Measurements from ENCODE around the gene ZCCHC14. TPM values are rescaled to one million over a fixed set of nuclear protein-coding genes. Genes with fewer than 3 reads are reported as not detected.

ZCCHC14 gene
- total RNA-seq, 1 donor, result 7.0 TPM

DNA sequence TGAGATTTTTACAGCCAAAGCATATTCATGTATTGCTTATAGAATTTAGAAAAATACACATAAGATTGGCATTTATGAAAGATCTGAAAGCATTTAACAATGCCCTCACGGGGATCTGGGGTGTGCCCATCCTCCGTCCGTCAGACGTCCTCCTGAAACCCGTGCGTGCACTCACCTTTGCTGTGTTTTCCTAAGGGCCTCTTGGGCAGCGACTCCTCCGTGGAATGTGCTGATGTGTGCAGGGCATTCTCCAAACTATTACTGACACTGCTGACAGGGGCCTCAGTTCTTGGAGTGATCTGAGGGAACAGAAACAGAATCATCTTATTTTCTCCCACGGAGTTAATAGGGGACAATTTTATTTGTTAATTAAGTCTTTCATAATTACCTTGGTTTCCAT, 33.0 kb downstream of the ZCCHC14 start:
- no peak for DNase-seq (ENCODE audit: low read depth in 2 of 3, low spot score in 2 of 3)

DNA sequence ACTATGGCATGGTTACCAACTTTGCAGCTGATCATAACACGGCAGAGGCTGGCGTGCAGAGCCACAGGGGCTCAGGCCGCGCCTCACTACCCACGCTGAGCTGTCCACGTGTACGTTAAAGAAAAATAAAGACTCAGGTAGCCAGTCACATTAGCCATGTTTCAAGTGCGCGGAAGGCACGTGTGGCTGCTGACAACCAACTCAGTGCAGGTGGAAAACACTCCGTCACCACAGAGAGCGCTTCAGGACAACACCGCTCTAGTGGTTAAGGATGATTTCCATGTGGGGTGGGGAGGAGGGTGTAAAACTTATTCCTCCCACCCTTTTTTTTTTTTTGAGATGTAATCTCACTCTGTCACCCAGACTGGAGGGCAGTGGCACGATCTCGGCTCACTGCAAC, 33.8 kb downstream of the ZCCHC14 start:
- DNase-seq (ENCODE audit: low read depth in 2 of 3, low spot score in 2 of 3), result no peak

DNA sequence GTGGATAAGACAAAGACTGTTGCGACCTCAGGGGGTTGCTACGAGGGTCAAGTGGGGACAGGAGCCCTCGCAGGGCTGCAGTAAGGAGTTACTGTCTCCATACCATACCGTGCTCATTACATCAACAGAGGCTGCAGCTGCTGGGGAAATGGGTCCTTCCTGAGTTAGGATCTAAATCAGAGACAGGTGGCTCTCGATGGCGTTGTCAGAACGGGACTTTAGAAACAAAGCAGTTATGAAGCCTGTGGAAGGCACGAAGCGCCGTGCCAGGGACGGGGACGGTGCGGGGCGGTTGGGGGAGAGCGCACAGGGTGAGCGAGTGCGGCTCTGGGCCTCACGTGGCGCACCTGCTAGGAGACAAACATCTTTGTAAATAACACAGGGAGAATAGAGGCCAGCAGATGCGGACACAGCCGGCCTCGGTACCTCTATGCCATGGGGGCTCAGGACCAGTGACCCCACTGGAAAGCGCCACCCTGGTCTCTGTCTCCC, 34.4 kb downstream of the ZCCHC14 start:
- DNase-seq (ENCODE audit: low read depth in 2 of 3, low spot score in 2 of 3), result no peak

DNA sequence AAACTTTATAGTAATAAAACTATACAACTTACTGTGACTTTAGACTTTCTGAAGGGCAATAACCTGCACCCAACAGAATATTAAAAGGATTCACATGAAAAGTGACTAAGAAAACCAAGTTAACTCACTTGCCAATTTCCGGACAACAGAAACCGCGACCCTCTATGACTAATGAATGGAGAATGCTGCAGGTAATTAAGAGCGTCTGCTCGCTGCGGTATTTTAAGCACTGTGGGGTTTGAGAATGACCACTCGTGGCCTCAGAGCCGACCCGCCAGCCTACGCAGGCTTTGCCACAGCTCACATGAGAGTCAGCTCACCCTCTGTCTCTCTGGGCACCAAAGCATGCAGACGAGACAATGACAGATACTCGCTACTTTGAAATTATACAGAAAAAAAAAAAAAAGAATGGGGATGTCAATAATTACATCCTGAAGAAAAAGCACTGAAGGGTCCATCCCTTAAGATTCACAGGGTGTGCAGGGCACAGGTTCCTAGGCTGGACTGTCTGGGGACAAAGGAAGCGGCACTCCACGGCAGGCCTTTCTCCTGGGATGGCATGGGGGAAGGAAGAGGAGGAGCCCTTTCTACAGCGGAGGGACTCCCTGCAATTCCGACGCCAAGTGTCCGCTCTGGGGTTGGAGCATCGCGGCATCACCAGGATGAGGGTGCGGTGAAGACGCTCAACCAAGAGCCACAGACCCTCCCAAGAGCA, 35.0 kb downstream of the ZCCHC14 start:
- no peak for DNase-seq (ENCODE audit: low read depth in 2 of 3, low spot score in 2 of 3)

DNA sequence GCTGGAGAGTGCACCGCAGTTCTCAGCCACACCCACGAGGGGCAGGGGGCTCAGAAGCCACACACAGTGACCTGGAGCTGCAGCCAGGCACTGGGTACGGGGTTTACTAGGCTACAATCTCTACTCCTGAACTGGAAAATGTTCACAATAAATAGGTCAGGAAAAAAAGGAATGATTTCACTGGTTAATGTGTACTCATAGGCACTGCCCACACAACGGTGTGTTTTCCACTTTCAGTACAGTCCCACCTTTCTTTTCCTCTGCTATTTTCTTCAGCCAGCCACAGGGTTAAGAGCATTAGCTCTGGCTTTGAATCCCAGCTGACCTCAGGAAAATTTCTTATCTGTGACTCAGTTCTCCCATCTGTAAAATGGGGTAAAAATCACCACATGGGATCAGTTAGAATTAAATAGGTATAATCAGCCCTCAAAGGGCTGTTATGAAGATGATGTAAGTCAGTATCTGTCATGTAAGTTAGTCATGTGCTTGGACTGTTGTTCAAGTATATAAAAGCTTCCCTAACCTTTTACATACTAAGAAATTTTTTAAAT, 35.7 kb downstream of the ZCCHC14 start:
- no peak for DNase-seq (ENCODE audit: low read depth in 2 of 3, low spot score in 2 of 3)

DNA sequence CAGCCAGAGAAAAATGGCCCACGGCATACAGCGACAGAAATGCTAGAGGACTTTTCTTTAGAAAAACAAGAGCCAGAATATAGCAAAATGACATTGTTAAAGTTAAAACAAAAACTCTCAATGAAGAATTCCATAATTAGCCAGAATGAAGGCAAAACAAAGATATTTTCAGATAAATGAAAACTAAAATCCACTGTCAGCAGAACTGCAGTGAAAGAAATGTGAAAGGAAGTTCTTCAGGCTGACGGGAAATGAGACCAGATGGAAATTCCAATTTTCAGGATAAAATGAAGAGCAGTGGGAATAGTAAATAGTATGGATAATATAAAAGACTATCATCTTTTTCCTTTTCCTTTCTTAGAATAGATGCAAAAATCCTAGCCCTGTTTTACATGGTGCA, 38.4 kb downstream of the ZCCHC14 start:
- no peak for DNase-seq (ENCODE audit: low read depth in 2 of 3, low spot score in 2 of 3)

DNA sequence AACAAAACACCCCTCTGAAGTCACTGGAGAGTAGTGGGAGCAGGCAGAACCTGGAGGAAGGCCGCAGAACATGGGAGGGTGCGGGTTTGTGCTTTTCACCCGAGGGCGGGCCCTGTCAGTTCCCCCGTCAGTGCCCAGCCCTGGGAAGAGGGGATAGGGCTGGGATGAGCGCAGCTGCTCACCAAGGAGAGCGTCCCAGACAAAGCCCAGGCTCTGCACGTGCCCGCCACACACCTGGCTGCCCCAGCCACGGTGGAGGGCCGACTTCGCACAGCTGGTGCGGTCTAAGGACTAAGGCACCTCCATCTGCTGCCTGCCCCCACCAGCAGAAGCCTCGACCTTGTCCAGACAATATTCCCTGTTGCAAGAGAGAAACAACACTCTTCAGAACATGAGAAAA, 39.5 kb downstream of the ZCCHC14 start:
- no peak for DNase-seq (ENCODE audit: low read depth in 2 of 3, low spot score in 2 of 3)

DNA sequence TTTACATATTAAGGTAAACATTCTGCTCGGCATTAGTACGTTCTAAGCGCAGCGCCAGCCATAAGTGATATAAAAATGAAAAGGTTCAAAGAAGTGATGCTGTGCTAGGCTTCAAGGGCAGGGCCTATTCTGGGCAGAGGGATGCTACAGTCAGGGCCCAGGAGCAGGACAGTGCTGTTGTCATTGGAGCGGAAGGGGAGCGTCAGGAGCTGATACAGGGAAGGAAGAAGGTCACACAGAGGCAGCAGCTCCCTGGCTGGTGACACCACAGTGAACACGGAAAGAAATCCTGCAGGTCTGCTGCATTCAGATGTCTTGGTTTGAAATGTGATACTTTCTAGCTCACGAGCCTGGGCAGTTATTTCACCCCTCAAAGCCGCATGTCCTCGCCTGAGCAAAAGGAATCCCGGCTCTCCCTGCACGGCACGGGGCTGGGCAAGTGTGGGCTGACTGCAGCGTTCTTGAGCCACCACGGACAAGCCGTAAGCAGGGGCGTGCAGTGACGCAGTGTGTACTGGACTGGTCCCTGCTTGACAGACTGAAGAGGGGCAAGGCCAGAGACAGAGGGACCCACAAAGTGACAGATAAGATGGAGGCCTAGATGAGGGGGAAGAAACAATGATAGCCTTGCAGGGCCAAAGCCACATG, 41.1 kb downstream of the ZCCHC14 start:
- no peak for DNase-seq (ENCODE audit: low read depth in 2 of 3, low spot score in 2 of 3)

DNA sequence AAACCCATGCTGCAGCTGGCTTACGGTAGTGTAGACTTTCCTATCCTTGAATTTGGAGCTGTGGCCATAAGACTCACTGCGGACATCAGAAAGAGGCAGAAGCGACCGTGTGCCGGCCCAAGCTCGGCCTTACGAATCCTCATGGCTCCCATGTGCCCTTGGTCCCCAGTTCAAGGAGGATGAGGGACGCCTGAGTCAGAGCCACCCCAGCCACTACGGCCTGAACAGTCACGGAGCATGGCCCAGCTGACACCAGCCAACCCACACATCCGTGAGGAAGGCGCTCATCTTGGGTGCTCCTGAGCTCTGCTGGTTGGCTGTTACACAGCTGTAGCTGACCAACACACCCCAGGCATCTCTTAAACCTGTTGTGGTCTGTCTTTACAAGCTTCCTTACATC, 44.0 kb downstream of the ZCCHC14 start:
- no peak for DNase-seq (ENCODE audit: low read depth in 2 of 3, low spot score in 2 of 3)

DNA sequence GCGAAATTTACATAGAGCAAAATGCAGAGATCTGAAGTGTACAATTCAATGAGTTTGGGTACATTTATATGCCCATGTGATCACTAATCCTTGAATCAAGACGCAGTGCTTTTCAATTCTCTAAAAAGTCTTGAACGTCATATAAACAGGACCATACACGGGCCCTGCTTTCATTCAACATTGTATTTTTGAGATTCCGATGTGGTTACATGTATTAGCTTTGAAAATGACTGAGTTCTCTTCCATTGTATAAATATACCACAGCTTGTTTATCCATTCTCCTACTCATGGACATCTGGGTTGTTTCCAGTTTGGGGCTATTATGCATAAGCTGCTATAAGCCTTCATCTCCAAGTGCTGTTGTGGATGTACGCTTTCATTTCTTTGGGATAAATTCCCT, 45.5 kb downstream of the ZCCHC14 start:
- DNase-seq (ENCODE audit: low read depth in 2 of 3, low spot score in 2 of 3), result no peak

DNA sequence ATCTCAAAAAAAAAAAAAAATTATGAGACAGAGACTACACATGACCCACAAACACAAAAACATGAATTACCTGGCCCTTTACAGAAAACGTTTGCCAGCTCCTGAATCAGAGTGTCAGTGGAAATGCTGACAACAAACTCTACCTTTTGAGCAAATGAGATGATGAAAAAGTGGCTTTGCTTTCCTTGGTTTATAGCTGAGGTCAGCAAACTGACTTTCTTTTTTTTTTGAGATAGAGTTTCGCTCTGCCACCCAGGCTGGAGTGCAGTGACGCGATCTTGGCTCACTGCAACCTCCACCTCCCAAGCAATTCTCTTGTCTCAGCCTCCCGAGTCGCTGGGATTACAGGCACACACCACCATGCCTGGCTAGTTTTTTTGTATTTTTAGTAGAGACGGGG, 46.3 kb downstream of the ZCCHC14 start:
- no peak for DNase-seq (ENCODE audit: low read depth in 2 of 3, low spot score in 2 of 3)

DNA sequence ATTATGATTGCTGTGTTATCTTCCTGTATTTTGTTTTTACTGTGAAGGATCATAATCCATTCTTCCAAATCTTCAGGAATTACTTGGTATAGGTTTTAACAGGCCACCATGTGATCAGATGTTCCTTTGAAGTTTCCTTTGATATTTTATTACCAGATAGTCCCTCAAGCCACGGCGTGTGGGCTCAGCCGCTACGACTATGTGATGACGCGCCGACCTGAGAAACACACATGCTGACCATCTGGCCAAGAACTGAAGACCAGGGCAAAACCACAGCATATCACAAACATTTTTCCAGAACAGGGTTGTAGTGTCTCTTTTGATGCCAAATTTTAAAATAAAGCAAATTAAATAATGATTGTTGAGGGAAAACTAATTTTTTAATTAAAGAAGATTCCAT, 47.3 kb downstream of the ZCCHC14 start:
- DNase-seq (ENCODE audit: low read depth in 2 of 3, low spot score in 2 of 3), result no peak

DNA sequence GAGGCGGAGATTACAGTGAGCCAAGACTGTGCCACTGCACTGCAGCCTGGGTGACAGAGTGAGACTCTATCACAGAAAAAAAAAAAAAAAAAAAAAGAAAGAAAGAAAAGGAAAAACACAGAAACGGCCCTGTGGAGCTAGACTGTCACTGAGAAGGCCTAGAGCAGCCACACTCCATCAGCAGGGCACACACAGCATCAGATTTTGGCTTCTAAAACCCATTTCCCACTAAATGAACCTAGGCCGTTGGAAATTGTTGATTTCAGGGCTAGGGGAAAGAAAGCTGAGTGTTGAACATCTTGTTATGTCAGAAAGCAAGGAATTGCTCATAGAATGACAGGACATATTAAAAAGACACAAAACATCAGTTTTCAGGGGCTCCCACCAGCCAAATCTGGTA, 48.9 kb downstream of the ZCCHC14 start:
- DNase-seq (ENCODE audit: low read depth in 2 of 3, low spot score in 2 of 3), result no peak

DNA sequence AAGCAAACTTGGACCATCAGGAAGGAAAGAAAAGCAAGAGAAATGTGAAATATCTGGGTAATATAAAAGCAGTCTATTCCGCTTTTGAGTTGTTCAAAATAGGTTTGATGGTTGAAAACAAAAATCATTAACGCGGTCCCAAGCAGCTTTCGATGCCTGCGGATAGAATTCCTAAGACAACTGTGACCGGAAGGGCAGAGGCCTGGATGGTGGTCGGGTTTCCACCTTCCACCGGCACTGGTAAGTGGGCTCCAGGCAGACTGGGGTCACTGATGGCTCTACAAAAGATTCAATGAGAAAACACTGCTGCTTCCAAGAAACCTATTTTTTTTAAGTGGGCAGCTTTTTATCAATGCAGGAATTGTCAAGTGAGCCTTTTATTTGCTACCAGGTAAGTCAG, 49.8 kb downstream of the ZCCHC14 start:
- DNase-seq (ENCODE audit: low read depth in 2 of 3, low spot score in 2 of 3), result no peak

DNA sequence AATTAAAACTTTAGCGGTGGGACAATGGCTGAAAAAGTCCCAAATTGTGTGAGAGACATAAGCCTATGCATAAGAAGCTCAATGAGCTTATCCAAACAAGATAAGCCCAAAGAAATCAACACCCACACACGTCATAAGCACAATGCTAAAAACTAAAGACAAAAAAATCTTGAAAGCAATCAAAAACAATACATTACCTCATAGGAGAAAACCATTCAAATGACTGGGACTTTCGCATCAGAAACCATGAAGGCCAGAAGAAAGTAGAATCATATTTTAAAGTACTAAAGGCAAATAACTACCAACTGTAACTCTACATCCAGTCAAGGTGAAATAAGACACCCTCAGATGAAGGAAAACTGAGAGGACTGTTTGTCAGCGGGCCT, 50.2 kb downstream of the ZCCHC14 start:
- DNase-seq (ENCODE audit: low read depth in 2 of 3, low spot score in 2 of 3), result no peak

DNA sequence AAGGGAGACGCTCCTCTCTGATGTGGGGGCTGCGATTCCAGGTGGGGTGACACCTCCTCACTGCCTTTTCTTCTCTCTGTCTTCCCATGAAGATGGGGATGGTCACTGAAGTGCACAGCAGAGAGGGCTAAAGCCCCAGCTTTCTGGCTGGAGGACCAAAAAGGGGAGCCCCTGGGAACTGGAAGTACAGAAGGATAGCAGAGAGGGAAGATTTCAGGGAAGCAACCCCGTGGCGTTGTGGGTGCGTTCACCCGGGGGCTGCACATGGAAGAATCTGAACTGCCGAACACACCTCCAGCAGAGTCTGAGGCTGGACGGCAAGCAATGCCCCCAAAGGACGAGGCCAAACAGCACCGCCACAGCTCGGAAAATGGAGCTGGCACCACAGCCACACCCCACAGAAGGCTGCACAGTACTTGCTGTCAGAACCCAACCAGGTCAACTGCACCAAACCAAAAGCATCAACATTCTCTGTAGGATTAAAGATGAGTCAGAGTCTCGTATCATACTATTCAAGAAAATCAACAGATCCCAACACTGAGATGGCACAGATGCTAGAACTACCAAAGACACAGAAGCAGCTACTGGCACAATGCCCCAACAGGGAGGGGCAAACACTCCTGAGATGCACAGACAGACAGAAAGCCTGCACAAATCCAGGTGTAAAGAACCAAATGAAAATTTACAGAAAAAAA, 50.8 kb downstream of the ZCCHC14 start:
- no peak for DNase-seq (ENCODE audit: low read depth in 2 of 3, low spot score in 2 of 3)

DNA sequence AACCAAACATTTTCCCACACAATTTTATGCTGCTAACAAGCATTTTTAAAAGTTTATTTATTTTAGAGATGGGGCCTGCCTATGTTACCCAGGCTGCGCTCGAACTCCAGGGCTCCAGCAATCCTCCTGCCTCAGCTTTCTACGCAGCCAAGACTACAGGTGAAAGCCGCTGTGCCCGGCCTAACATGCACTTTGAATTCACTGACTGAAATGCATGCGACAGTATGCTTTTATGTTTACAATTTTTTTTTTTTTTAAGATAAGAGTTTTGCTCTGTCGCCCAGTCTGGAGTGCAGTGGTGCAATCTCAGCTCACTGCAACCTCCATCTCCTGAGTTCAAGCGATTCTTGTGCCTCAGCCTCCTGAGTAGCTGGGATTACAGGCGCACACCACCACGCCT, 52.9 kb downstream of the ZCCHC14 start:
- DNase-seq (ENCODE audit: low read depth in 2 of 3, low spot score in 2 of 3), result no peak

DNA sequence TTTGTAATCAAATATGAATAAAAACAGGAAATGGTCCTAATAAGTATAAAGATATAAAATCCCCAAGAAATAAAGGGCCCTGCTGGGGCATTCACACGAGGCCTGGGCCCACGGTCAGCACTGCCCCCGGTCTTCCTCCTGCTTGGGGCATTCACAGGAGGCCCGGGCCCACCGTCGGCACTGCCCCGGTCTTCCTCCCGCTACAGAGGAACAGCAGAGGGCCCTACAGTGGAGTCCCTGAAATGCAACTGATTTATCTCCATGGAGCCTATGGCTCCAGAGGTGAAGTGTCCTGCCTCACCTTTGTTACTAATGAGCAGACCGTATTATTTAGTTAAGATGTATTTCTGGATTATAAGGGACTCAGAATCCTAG, 54.2 kb downstream of the ZCCHC14 start:
- DNase-seq (ENCODE audit: low read depth in 2 of 3, low spot score in 2 of 3), result no peak

DNA sequence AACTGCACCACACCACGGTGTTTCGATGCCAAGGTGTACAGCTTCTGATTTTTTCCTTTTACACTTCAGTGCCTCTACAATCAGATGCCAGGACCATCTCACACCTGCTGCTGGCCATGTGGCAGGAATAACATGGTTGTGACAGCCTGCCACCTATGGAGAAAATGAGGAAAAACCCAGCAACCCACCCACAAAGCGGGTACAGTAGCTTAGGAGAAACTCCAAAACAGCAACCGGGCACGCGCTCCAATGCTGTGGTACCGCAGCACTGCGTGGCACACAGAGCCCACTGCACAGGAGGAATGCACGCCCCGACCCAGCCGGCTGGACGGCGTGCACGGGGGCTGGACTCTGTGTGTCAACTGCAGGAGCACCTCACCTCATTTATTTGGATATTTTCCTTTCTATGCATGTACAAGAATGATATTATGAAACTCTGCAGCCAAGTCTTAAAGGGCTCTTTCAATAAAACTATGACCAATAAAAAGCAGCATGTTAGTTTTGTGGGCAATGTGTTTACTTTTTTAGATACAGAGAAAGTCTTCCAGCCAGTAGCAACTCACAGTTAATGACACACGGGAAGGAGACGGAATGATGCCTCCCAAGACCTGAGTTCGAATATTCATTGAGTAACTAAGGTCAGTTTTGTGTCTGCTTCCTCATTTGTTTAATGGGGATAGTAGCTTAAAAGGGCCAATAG, 54.8 kb downstream of the ZCCHC14 start:
- no peak for DNase-seq (ENCODE audit: low read depth in 2 of 3, low spot score in 2 of 3)

DNA sequence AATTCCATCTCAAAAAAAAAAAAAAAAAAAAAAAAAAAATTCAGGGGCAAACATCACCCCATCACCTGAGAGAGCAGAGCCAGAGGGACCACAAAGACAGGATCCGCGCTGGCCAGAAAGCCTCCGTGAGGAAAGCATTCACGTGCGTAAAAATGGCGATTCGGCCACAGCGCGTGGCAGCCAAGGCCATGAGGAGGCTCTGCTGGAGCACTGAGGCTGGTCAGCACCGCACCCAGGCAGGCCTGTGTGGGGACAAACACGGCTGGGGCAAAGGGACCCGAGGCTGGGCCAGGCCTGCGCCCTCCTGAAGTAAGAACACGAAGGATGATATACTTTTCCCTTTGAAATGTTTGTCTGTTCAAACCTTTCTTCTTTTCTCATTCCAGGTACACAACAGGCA, 55.5 kb downstream of the ZCCHC14 start:
- DNase-seq (ENCODE audit: low read depth in 2 of 3, low spot score in 2 of 3), result no peak
